HepG2 (cell line): ENCODE measurements around the gene SLC25A45. TPM values are rescaled to one million over a fixed set of nuclear protein-coding genes. Genes with fewer than 3 reads are reported as not detected.
A peak's percentile ranks its signal among the peaks of the same experiment; 100 is the strongest.

Experiments used
- ATF7 ChIP-seq, 2 experiments: fragments of 450-650 bp in 1 of 2; sonication (generic) in 1 of 2; formaldehyde crosslinking in 1 of 2; IDR thresholded peaks; 2 replicates each; pipeline versions ENCODE4 v1.4.0 to v1.6.1; 2016 to 2020; ENCODE audit warnings: antibody characterized with exemption in 1 of 2, mild to moderate bottlenecking in 1 of 2, missing genetic modification reagents in 1 of 2
- BCL6 ChIP-seq: IDR thresholded peaks from 2 replicates; pipeline ENCODE4 v1.6.1; 2016; ENCODE audit warnings: missing genetic modification reagents, missing compliant biosample characterization
- CREB1 ChIP-seq, 2 experiments: fragments of 450-650 bp in 1 of 2; IDR thresholded peaks; 2 replicates each; pipeline ENCODE4 v1.6.1; 2016 to 2017; ENCODE audit warnings: control low read depth in 1 of 2, mild to moderate bottlenecking in 1 of 2, missing compliant biosample characterization in 1 of 2, missing genetic modification characterization in 1 of 2
- FIP1L1 ChIP-seq: fragments of 200-400 bp; formaldehyde crosslinking; IDR thresholded peaks from 2 replicates; pipeline ENCODE4 v1.6.1; 2018; ENCODE audit warnings: low read depth, mild to moderate bottlenecking, low read length, moderate library complexity, borderline replicate concordance; ENCODE audit not compliant: insufficient read depth
- FOXP1 ChIP-seq, 2 experiments: fragments of 450-650 bp in 1 of 2; IDR thresholded peaks; 2 replicates each; pipeline ENCODE4 v1.6.1; 2017 to 2018; ENCODE audit warnings: antibody characterized with exemption in 1 of 2
- GABPB1 ChIP-seq: IDR thresholded peaks from 2 replicates; pipeline ENCODE4 v1.6.1; 2016; ENCODE audit warnings: mild to moderate bottlenecking, missing genetic modification reagents, moderate library complexity, missing compliant biosample characterization
- GTF2F1 ChIP-seq: fragments of 150-350 bp; IDR thresholded peaks from 2 replicates; pipeline ENCODE4 v1.6.1; 2014; ENCODE audit warnings: low read length
- HDAC6 ChIP-seq: fragments of 200-600 bp; sonication (generic); IDR thresholded peaks from 2 replicates; pipeline ENCODE4 v1.7.0; 2017; ENCODE audit warnings: mild to moderate bottlenecking, antibody characterized with exemption, low read length, low read depth
- KLF11 ChIP-seq: IDR thresholded peaks from 2 replicates; pipeline ENCODE4 v1.6.1; 2016; ENCODE audit warnings: missing compliant biosample characterization
- NR2F6 ChIP-seq, 2 experiments: IDR thresholded peaks; 2 replicates each; pipeline ENCODE4 v1.6.1; 2016; ENCODE audit warnings: antibody characterized with exemption in 1 of 2, mild to moderate bottlenecking in 1 of 2
- PHF8 ChIP-seq: sonication (generic); formaldehyde crosslinking; IDR thresholded peaks from 2 replicates; pipeline ENCODE4 v1.5.0; 2020; ENCODE audit warnings: missing genetic modification reagents
- RBFOX2 ChIP-seq: fragments of 200-400 bp; formaldehyde crosslinking; IDR thresholded peaks from 2 replicates; pipeline ENCODE4 v1.6.1; 2017; ENCODE audit warnings: low read depth, mild to moderate bottlenecking, low read length
- SALL1 ChIP-seq: sonication (generic); formaldehyde crosslinking; IDR thresholded peaks from 2 replicates; pipeline ENCODE4 v1.8.0; 2022; ENCODE audit warnings: mild to moderate bottlenecking, missing genetic modification reagents
- TBX3 ChIP-seq: fragments of 450-650 bp; IDR thresholded peaks from 2 replicates; pipeline ENCODE4 v1.6.1; 2017; ENCODE audit warnings: antibody characterized with exemption, mild to moderate bottlenecking, inconsistent platforms, borderline replicate concordance
- TCF12 ChIP-seq, 2 experiments: fragments of 450-650 bp in 1 of 2; sonication (generic) in 1 of 2; formaldehyde crosslinking in 1 of 2; IDR thresholded peaks; 2 replicates each; pipeline versions ENCODE4 v1.6.1 to v1.8.0; 2017 to 2022; ENCODE audit warnings: antibody characterized with exemption in 1 of 2, mild to moderate bottlenecking in 1 of 2, missing genetic modification reagents in 1 of 2, moderate library complexity in 1 of 2
- TCF7 ChIP-seq: sonication (generic); IDR thresholded peaks from 2 replicates; pipeline ENCODE4 v1.6.1; 2016; ENCODE audit warnings: antibody characterized with exemption, low read depth
- THAP11 ChIP-seq: IDR thresholded peaks from 2 replicates; pipeline ENCODE4 v1.6.1; 2016; ENCODE audit warnings: missing biosample characterization, missing genetic modification reagents
- U2AF2 ChIP-seq: fragments of 200-400 bp; formaldehyde crosslinking; IDR thresholded peaks from 2 replicates; pipeline ENCODE4 v1.6.1; 2017; ENCODE audit warnings: low read depth, mild to moderate bottlenecking, low read length
- YY1 ChIP-seq: IDR thresholded peaks from 2 replicates; pipeline ENCODE4 v1.6.1; 2011; ENCODE audit warnings: low read length, low read depth, moderate library complexity, mild to moderate bottlenecking; ENCODE audit not compliant: insufficient read depth, insufficient replicate concordance
- ZNF143 ChIP-seq: sonication (generic); formaldehyde crosslinking; IDR thresholded peaks from 2 replicates; pipeline ENCODE4 v1.4.0; 2020; ENCODE audit warnings: missing genetic modification reagents
- ZNF34 ChIP-seq: sonication (generic); formaldehyde crosslinking; IDR thresholded peaks from 2 replicates; pipeline ENCODE4 v1.4.0; 2020; ENCODE audit warnings: mild to moderate bottlenecking, missing genetic modification reagents, borderline replicate concordance
- ZNF543 ChIP-seq: sonication (generic); formaldehyde crosslinking; IDR thresholded peaks from 2 replicates; pipeline ENCODE4 v1.4.0; 2020; ENCODE audit warnings: mild to moderate bottlenecking, missing genetic modification reagents
- ZNF749 ChIP-seq: sonication (generic); formaldehyde crosslinking; IDR thresholded peaks from 2 replicates; pipeline ENCODE4 v1.8.0; 2022; ENCODE audit warnings: mild to moderate bottlenecking, missing genetic modification reagents, moderate library complexity, borderline replicate concordance
- ZNF75D ChIP-seq: sonication (generic); formaldehyde crosslinking; IDR thresholded peaks from 2 replicates; pipeline ENCODE4 v1.8.1; 2023; ENCODE audit warnings: missing genetic modification reagents, mild to moderate bottlenecking, borderline replicate concordance
- ZNF782 ChIP-seq: sonication (generic); formaldehyde crosslinking; IDR thresholded peaks from 2 replicates; pipeline ENCODE4 v1.4.0; 2020; ENCODE audit warnings: missing genetic modification reagents, mild to moderate bottlenecking, borderline replicate concordance
- polyA plus RNA-seq, 8 experiments: library from polyadenylated mRNA; depleted of rRNA in 3 of 8; stranded (reverse) in 7 of 8; unstranded in 1 of 8; fragments of >200 nt; fragmentation: Illumina TruSeq in 4 of 8; extraction: Trizol in 4 of 8; gene quantifications; 2 replicates each; pipeline versions ENCODE4 v1.2.1 to v1.2.3, GENCODE V29; 2011 to 2016; ENCODE audit warnings: low read depth in 4 of 8, missing spikeins in 1 of 8, mixed read lengths in 1 of 8; ENCODE audit not compliant: insufficient read depth in 1 of 8
- total RNA-seq, 5 experiments: library from RNA; depleted of rRNA; stranded (reverse); fragments of >200 nt; fragmentation: Illumina TruSeq; extraction: Trizol; gene quantifications; 2 replicates each; pipeline ENCODE4 v1.2.3, GENCODE V29; 2016; ENCODE audit warnings: low read depth in 1 of 5
- TF ChIP-seq, protein P1 (sequence below): sonication (generic); formaldehyde crosslinking; IDR thresholded peaks from 2 replicates; pipeline ENCODE4 v1.5.0; 2020; ENCODE audit warnings: missing genetic modification reagents
- TF ChIP-seq, protein P2 (sequence below): sonication (generic); formaldehyde crosslinking; conservative IDR thresholded peaks from 2 replicates; pipeline ENCODE4 v1.8.0; 2022; ENCODE audit warnings: low read depth, missing genetic modification reagents

Gene SLC25A45
- total and polyA plus RNA-seq, 2 of the 13 experiments (the other 11 are each of a cell fraction or from before 2014, with no cell fraction given) = 1.2 to 3.4 TPM

DNA sequence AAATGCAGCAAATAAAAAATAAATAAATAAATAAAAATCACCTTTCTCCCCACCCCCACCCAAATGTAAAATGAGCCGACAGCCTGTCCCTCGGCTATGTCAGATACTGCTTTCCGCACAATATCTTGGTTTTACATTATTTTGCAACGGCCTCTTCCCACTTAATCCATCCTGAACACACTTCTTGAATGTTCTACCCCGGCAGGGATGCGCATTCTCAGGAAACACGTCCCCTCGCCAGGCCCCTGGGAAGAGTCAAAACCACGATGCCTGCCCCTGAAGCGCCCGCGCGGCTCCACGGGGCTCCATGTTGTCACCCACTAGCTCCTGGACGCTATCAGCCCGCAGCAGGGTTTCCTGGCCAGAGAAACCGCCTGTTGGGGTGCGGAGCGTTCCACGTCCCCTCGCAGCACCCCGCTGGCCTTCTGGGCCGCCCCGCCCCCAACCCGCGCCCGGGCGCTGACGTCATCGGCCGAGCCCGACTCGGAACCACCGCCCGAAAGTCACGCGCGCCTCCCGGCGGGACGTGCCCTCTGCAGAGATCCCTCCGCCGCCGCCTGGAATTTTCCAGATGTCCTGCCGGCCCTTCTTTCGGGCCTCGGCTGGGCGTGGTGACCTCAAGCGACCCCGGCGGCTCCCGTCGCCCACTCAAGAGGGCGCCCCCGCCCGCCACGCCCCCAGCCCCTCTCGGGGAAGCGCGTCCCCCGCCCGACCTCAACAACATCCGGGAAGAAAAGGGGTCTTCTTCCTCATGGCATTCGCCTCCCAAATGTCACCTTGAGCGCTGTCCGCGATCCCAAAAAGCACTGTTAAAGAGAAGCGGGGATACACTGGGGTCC is 39.6 kb upstream of the SLC25A45 start (continued):
- TF ChIP-seq, protein P1, sequence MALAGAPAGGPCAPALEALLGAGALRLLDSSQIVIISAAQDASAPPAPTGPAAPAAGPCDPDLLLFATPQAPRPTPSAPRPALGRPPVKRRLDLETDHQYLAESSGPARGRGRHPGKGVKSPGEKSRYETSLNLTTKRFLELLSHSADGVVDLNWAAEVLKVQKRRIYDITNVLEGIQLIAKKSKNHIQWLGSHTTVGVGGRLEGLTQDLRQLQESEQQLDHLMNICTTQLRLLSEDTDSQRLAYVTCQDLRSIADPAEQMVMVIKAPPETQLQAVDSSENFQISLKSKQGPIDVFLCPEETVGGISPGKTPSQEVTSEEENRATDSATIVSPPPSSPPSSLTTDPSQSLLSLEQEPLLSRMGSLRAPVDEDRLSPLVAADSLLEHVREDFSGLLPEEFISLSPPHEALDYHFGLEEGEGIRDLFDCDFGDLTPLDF (CRISPR knock-in tag) = peak; percentile 72
- TF ChIP-seq FOXP1 (IDR thresholded peaks at IDR 0.05) = no peak
- TF ChIP-seq FOXP1 (CRISPR knock-in tag; IDR thresholded peaks at IDR 0.05) = no peak; the same call in 1 of the 2 replicates
- TF ChIP-seq ZNF749 = peak; percentile 17; the same call in 1 of the 2 replicates
- peak; percentile 99 for TF ChIP-seq ATF7 (IDR thresholded peaks at IDR 0.05)
- peak; percentile 98 for TF ChIP-seq ATF7 (CRISPR knock-in tag; IDR thresholded peaks at IDR 0.05)
- TF ChIP-seq ZNF34 (CRISPR knock-in tag) = no peak
- TF ChIP-seq GTF2F1 = 0 out of 2 replicates have a peak, but pooled peaks have one; percentile 11
- TF ChIP-seq SALL1 (CRISPR knock-in tag) = peak; percentile 15; the same call in 1 of the 2 replicates
- TF ChIP-seq KLF11 = no peak
- TF ChIP-seq, protein P2, sequence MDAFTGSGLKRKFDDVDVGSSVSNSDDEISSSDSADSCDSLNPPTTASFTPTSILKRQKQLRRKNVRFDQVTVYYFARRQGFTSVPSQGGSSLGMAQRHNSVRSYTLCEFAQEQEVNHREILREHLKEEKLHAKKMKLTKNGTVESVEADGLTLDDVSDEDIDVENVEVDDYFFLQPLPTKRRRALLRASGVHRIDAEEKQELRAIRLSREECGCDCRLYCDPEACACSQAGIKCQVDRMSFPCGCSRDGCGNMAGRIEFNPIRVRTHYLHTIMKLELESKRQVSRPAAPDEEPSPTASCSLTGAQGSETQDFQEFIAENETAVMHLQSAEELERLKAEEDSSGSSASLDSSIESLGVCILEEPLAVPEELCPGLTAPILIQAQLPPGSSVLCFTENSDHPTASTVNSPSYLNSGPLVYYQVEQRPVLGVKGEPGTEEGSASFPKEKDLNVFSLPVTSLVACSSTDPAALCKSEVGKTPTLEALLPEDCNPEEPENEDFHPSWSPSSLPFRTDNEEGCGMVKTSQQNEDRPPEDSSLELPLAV (CRISPR knock-in tag) = no peak
- TF ChIP-seq U2AF2 = no peak
- TF ChIP-seq ZNF143 = no peak
- peak; percentile 55 for TF ChIP-seq YY1
- peak; percentile 82; the same call in 1 of the 2 replicates for TF ChIP-seq FIP1L1
- no peak for TF ChIP-seq NR2F6 (IDR thresholded peaks at IDR 0.05)
- peak; percentile 80 for TF ChIP-seq NR2F6 (CRISPR knock-in tag; IDR thresholded peaks at IDR 0.05)
- no peak; the same call in 1 of the 2 replicates for TF ChIP-seq TCF7
- peak; percentile 67 for TF ChIP-seq BCL6 (CRISPR knock-in tag)
- no peak; the same call in 1 of the 2 replicates for TF ChIP-seq ZNF782 (CRISPR knock-in tag)
- TF ChIP-seq ZNF75D (CRISPR knock-in tag) = no peak
- TF ChIP-seq THAP11 (CRISPR knock-in tag) = peak; percentile 18; the same call in 1 of the 2 replicates
- TF ChIP-seq RBFOX2 = peak; percentile 60; the same call in 1 of the 2 replicates
- no peak for TF ChIP-seq TBX3
- peak; percentile 99 for TF ChIP-seq CREB1 (IDR thresholded peaks at IDR 0.05)
- TF ChIP-seq CREB1 (CRISPR knock-in tag; IDR thresholded peaks at IDR 0.05) = no peak
- no peak; the same call in 1 of the 2 replicates for TF ChIP-seq PHF8
- 0 out of 2 replicates have a peak, but pooled peaks have one; percentile 30 for TF ChIP-seq HDAC6
- TF ChIP-seq GABPB1 (CRISPR knock-in tag) = peak; percentile 83
- no peak for TF ChIP-seq TCF12 (IDR thresholded peaks at IDR 0.05)
- TF ChIP-seq TCF12 (CRISPR knock-in tag; IDR thresholded peaks at IDR 0.05) = 0 out of 2 replicates have a peak, but pooled peaks have one; percentile 74
- TF ChIP-seq ZNF543 = peak; percentile 8; the same call in 1 of the 2 replicates
